Left ventricle myocardium inferior (tissue), 1 donor: Measurements from ENCODE around the gene AKT1S1. TPM values are rescaled to one million over a fixed set of nuclear protein-coding genes. Genes with fewer than 3 reads are reported as not detected.

ENCODE experiments used
- DNase-seq: peaks from one replicate; pipeline ENCODE4 v3.0.0-alpha.2; 2020
- H3K27ac ChIP-seq: fragments of 200-600 bp; replicated peaks from 2 replicates; pipeline ENCODE4 v1.8.0; 2021
- H3K27me3 ChIP-seq: fragments of 200-600 bp; 2 replicates; pipeline ENCODE4 v1.8.0; 2021; ENCODE audit warnings: low read depth
- H3K36me3 ChIP-seq: fragments of 200-600 bp; 2 replicates; pipeline ENCODE4 v1.8.0; 2021
- H3K4me1 ChIP-seq: fragments of 200-600 bp; 2 replicates; pipeline ENCODE4 v1.8.0; 2021
- H3K4me3 ChIP-seq: fragments of 200-600 bp; 2 replicates; pipeline ENCODE4 v1.8.0; 2021; ENCODE audit warnings: mild to moderate bottlenecking, moderate library complexity
- H3K9me3 ChIP-seq: fragments of 200-600 bp; replicated peaks from 2 replicates; pipeline ENCODE4 v1.8.0; 2021
- CTCF ChIP-seq: fragments of 200-600 bp; IDR thresholded peaks from 2 replicates; pipeline ENCODE4 v1.8.0; 2021; ENCODE audit warnings: antibody characterized with exemption, mild to moderate bottlenecking, borderline replicate concordance
- intact Hi-C: fragments of 100-400 bp; cut with micrococcal nuclease; formaldehyde crosslinking; loops from one replicate; pipeline ENCODE4 v1.11.0; 2022
- total RNA-seq: library from RNA; stranded (reverse); fragmentation: NEBNext Ultra II Directional; extraction: Animal tissue kit (Norgen Biotek cat#: 25700); gene quantifications from one replicate; pipeline ENCODE4 v1.2.1, GENCODE V29; 2021
- donor health status: DM: no; HTN: yes; CAD: no; lungs with severe emphysema.

Gene AKT1S1
- total RNA-seq, 1 donor from 2014 or later, result 36.0 TPM

DNA sequence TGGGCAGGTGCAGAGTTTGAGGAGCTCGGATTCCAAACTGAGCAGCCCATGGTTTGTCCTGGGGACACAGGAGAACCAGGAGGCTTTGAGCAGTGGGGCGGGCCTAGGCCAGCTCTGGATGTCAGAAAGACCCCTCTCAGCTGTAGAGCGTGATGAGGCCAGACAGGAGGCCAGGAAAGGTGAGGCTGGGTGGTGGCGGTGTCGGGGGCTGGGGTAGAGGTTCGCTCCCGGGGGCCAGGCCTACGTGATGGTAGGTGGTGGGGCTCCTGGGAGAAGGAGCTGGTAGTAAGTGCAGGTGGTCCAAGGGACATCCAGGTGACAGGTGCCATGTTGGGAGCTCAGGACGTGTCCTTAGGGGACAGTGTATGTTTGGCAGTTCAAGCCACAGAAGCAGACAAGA, 39.7 kb downstream of the AKT1S1 start:
- peaks cover 74% of the 10 kb centered on the region for H3K36me3 ChIP-seq
- no peaks in the 10 kb centered on the region for H3K9me3 ChIP-seq
- DNase-seq, result no peak
- peaks cover 6% of the 10 kb centered on the region for H3K4me1 ChIP-seq
- no peaks in the 10 kb centered on the region for H3K27me3 ChIP-seq
- intact Hi-C loops, result no loop called here
- no peak overlapping the region for H3K4me3 ChIP-seq
- H3K27ac ChIP-seq, result no peak overlapping the region
- no peak for TF ChIP-seq CTCF

GRCh38 chr19:49837009-49837310, 40.2 kb downstream of the AKT1S1 start:
- Histone ChIP-seq H3K4me3 (no peak overlapping the region), H3K4me1 (peaks cover 6% of the 10 kb centered on the region), H3K27me3 (no peaks in the 10 kb centered on the region), H3K36me3 (peaks cover 79% of the 10 kb centered on the region), H3K9me3 (no peaks in the 10 kb centered on the region), H3K27ac (no peak overlapping the region)
- intact Hi-C loops, result no loop called here
- TF ChIP-seq CTCF, result no peak
- DNase-seq, result no peak

GRCh38 chr19:49836176-49837008, 40.8 kb downstream of the AKT1S1 start:
- TF ChIP-seq CTCF, result no peak
- no peak for DNase-seq
- intact Hi-C loops, result no loop called here
- Histone ChIP-seq H3K9me3 (no peaks in the 10 kb centered on the region), H3K27ac (no peak overlapping the region), H3K4me3 (no peak overlapping the region), H3K36me3 (peaks cover 84% of the 10 kb centered on the region), H3K27me3 (no peaks in the 10 kb centered on the region), H3K4me1 (peaks cover 6% of the 10 kb centered on the region)

GRCh38 chr19:49835562-49835961, 41.6 kb downstream of the AKT1S1 start:
- H3K9me3 ChIP-seq, result no peaks in the 10 kb centered on the region
- no peak for TF ChIP-seq CTCF
- DNase-seq, result no peak
- peaks cover 6% of the 10 kb centered on the region for H3K4me1 ChIP-seq
- intact Hi-C loops, result no loop called here
- no peak overlapping the region for H3K4me3 ChIP-seq
- no peaks in the 10 kb centered on the region for H3K27me3 ChIP-seq
- H3K36me3 ChIP-seq, result peaks cover 92% of the 10 kb centered on the region
- H3K27ac ChIP-seq, result no peak overlapping the region

- H3K4me3 ChIP-seq, result no peak overlapping the region
- no peak overlapping the region for H3K27ac ChIP-seq
- DNase-seq, result no peak
- no peaks in the 10 kb centered on the region for H3K27me3 ChIP-seq
- no peaks in the 10 kb centered on the region for H3K4me1 ChIP-seq
- intact Hi-C loops, result no loop called here
- peaks cover 99% of the 10 kb centered on the region for H3K36me3 ChIP-seq
- no peaks in the 10 kb centered on the region for H3K9me3 ChIP-seq
- no peak for TF ChIP-seq CTCF
These were observed 43.6 kb downstream of the AKT1S1 start for GRCh38 chr19:49833599-49833998.
